SK-N-SH treated with all-trans-retinoic acid at 6 μM for 48 hours (cell line): ENCODE results near the gene MCM9.

ENCODE experiments used
- ATAC-seq: fragments of 200-7000 bp; cut with Tn5 transposase; 3 replicates; pipeline ENCODE4 v1.9.1; 2020; ENCODE audit warnings: mild to moderate bottlenecking, moderate library complexity
- ARNTL ChIP-seq: fragments of 450-650 bp; formaldehyde crosslinking; IDR thresholded peaks from 2 replicates; pipeline ENCODE4 v1.5.0; 2020; ENCODE audit warnings: low read depth, mild to moderate bottlenecking, moderate library complexity, borderline replicate concordance
- BACH2 ChIP-seq: fragments of 250-450 bp; sonication (Bioruptor Pico); IDR thresholded peaks from 2 replicates; pipeline ENCODE4 v1.9.0; 2021; ENCODE audit warnings: mild to moderate bottlenecking, borderline replicate concordance
- CSDC2 ChIP-seq: fragments of 250-450 bp; sonication (Bioruptor Pico); IDR thresholded peaks from 2 replicates; pipeline ENCODE4 v1.5.0; 2020; ENCODE audit warnings: mild to moderate bottlenecking, moderate library complexity
- ESRRG ChIP-seq: fragments of 250-450 bp; sonication (Bioruptor Pico); IDR thresholded peaks from 2 replicates; pipeline ENCODE4 v1.6.1; 2021; ENCODE audit warnings: mild to moderate bottlenecking
- GLIS3 ChIP-seq: fragments of 250-450 bp; sonication (Bioruptor Pico); IDR thresholded peaks from 2 replicates; pipeline ENCODE4 v1.5.0; 2020; ENCODE audit warnings: mild to moderate bottlenecking, moderate library complexity
- ISL1 ChIP-seq: fragments of 250-450 bp; sonication (Bioruptor Pico); IDR thresholded peaks from 2 replicates; pipeline ENCODE4 v2.1.2; 2022; ENCODE audit warnings: mild to moderate bottlenecking, moderate library complexity
- OSR1 ChIP-seq: fragments of 250-450 bp; sonication (Bioruptor Pico); IDR thresholded peaks from 2 replicates; pipeline ENCODE4 v1.8.0; 2022; ENCODE audit warnings: moderate library complexity, mild to moderate bottlenecking, inconsistent platforms
- POU6F1 ChIP-seq: fragments of 250-450 bp; sonication (Bioruptor Pico); IDR thresholded peaks from 2 replicates; pipeline ENCODE4 v1.8.0; 2021; ENCODE audit warnings: low read depth, mild to moderate bottlenecking, moderate library complexity, borderline replicate concordance
- PPARA ChIP-seq: fragments of 250-450 bp; sonication (Bioruptor Pico); IDR thresholded peaks from 2 replicates; pipeline ENCODE4 v1.5.0; 2020; ENCODE audit warnings: mild to moderate bottlenecking, borderline replicate concordance
- RARB ChIP-seq: fragments of 250-450 bp; sonication (Bioruptor Pico); IDR thresholded peaks from 2 replicates; pipeline ENCODE4 v1.8.0; 2021; ENCODE audit warnings: mild to moderate bottlenecking, moderate library complexity
- SNAI2 ChIP-seq: fragments of 250-450 bp; sonication (Bioruptor Pico); IDR thresholded peaks from 2 replicates; pipeline ENCODE4 v1.5.0; 2020; ENCODE audit warnings: mild to moderate bottlenecking, moderate library complexity
- TOX ChIP-seq: fragments of 250-450 bp; sonication (Bioruptor Pico); IDR thresholded peaks from 2 replicates; pipeline ENCODE4 v1.8.0; 2021; ENCODE audit warnings: mild to moderate bottlenecking, moderate library complexity, borderline replicate concordance
- TSHZ2 ChIP-seq: fragments of 250-450 bp; sonication (Bioruptor Pico); IDR thresholded peaks from 2 replicates; pipeline ENCODE4 v1.5.0; 2020; ENCODE audit warnings: mild to moderate bottlenecking, moderate library complexity
- ZC3H10 ChIP-seq: fragments of 250-450 bp; sonication (Bioruptor Pico); IDR thresholded peaks from 2 replicates; pipeline ENCODE4 v1.5.1; 2021; ENCODE audit warnings: mild to moderate bottlenecking, moderate library complexity
- ZFP3 ChIP-seq: fragments of 250-450 bp; sonication (Bioruptor Pico); IDR thresholded peaks from 2 replicates; pipeline ENCODE4 v1.5.0; 2020; ENCODE audit warnings: mild to moderate bottlenecking, moderate library complexity
- ZFP30 ChIP-seq: fragments of 450-650 bp; formaldehyde crosslinking; IDR thresholded peaks from 2 replicates; pipeline ENCODE4 v1.5.0; 2022; ENCODE audit warnings: mild to moderate bottlenecking, moderate library complexity
- ZNF565 ChIP-seq: fragments of 450-650 bp; formaldehyde crosslinking; conservative IDR thresholded peaks from 2 replicates; pipeline ENCODE4 v1.5.0; 2020; ENCODE audit warnings: low read depth, mild to moderate bottlenecking, moderate library complexity
- ZNF8 ChIP-seq: fragments of 450-650 bp; formaldehyde crosslinking; IDR thresholded peaks from 2 replicates; pipeline ENCODE4 v1.5.0; 2020; ENCODE audit warnings: mild to moderate bottlenecking, moderate library complexity
- TF ChIP-seq, protein P1 (sequence below): fragments of 250-450 bp; sonication (Bioruptor Pico); IDR thresholded peaks from 2 replicates; pipeline ENCODE4 v1.5.1; 2020; ENCODE audit warnings: low read depth, mild to moderate bottlenecking, moderate library complexity
- TF ChIP-seq, protein P2 (sequence below): fragments of 250-450 bp; sonication (Bioruptor Pico); IDR thresholded peaks from 2 replicates; pipeline ENCODE4 v1.5.1; 2021; ENCODE audit warnings: mild to moderate bottlenecking, moderate library complexity
- TF ChIP-seq, protein P3 (sequence below): fragments of 250-450 bp; sonication (Bioruptor Pico); IDR thresholded peaks from 2 replicates; pipeline ENCODE4 v1.8.0; 2020; ENCODE audit warnings: mild to moderate bottlenecking, moderate library complexity, borderline replicate concordance

The MCM9 gene

GRCh38 chr6:118984342-118984741, 49.4 kb upstream of the MCM9 start (continued):
- no peak for TF ChIP-seq BACH2 (CRISPR knock-in tag)

DNA sequence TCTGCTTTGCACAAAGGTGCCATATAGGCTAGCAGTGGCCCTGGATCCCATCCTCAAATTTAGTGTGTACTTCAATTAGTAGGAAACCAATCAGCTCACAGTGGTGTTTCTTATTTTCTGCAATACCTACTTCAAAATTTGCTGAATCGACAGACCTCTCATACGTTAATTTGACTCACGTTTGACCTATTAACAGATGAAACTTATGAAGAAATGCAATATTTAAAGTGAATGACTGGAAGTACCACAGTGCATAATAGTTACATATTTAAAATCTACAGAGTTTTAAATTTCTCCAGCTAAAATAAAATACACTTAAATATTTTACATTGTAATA, 47.6 kb upstream of the MCM9 start:
- no peak for ATAC-seq
- TF ChIP-seq, protein P1, sequence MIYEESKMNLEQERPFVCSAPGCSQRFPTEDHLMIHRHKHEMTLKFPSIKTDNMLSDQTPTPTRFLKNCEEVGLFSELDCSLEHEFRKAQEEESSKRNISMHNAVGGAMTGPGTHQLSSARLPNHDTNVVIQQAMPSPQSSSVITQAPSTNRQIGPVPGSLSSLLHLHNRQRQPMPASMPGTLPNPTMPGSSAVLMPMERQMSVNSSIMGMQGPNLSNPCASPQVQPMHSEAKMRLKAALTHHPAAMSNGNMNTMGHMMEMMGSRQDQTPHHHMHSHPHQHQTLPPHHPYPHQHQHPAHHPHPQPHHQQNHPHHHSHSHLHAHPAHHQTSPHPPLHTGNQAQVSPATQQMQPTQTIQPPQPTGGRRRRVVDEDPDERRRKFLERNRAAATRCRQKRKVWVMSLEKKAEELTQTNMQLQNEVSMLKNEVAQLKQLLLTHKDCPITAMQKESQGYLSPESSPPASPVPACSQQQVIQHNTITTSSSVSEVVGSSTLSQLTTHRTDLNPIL (CRISPR knock-in tag): no peak
- TF ChIP-seq ZC3H10 (no peak), TSHZ2 (no peak), ARNTL (no peak), GLIS3 (CRISPR knock-in tag) (no peak), ESRRG (CRISPR knock-in tag) (no peak), ZNF8 (no peak), POU6F1 (no peak), ZFP3 (no peak), ISL1 (CRISPR knock-in tag) (no peak), RARB (CRISPR knock-in tag) (no peak), SNAI2 (CRISPR knock-in tag) (no peak)
- TF ChIP-seq, protein P2, sequence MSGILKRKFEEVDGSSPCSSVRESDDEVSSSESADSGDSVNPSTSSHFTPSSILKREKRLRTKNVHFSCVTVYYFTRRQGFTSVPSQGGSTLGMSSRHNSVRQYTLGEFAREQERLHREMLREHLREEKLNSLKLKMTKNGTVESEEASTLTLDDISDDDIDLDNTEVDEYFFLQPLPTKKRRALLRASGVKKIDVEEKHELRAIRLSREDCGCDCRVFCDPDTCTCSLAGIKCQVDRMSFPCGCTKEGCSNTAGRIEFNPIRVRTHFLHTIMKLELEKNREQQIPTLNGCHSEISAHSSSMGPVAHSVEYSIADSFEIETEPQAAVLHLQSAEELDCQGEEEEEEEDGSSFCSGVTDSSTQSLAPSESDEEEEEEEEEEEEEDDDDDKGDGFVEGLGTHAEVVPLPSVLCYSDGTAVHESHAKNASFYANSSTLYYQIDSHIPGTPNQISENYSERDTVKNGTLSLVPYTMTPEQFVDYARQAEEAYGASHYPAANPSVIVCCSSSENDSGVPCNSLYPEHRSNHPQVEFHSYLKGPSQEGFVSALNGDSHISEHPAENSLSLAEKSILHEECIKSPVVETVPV: no peak
- TF ChIP-seq, protein P3, sequence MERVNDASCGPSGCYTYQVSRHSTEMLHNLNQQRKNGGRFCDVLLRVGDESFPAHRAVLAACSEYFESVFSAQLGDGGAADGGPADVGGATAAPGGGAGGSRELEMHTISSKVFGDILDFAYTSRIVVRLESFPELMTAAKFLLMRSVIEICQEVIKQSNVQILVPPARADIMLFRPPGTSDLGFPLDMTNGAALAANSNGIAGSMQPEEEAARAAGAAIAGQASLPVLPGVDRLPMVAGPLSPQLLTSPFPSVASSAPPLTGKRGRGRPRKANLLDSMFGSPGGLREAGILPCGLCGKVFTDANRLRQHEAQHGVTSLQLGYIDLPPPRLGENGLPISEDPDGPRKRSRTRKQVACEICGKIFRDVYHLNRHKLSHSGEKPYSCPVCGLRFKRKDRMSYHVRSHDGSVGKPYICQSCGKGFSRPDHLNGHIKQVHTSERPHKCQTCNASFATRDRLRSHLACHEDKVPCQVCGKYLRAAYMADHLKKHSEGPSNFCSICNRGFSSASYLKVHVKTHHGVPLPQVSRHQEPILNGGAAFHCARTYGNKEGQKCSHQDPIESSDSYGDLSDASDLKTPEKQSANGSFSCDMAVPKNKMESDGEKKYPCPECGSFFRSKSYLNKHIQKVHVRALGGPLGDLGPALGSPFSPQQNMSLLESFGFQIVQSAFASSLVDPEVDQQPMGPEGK: no peak

GRCh38 chr6:118981884-118982574, 47.1 kb upstream of the MCM9 start:
- TF ChIP-seq PPARA (no peak), ARNTL (no peak), GLIS3 (CRISPR knock-in tag) (no peak), TOX (CRISPR knock-in tag) (no peak), OSR1 (CRISPR knock-in tag) (no peak)
- ATAC-seq: no peak

DNA sequence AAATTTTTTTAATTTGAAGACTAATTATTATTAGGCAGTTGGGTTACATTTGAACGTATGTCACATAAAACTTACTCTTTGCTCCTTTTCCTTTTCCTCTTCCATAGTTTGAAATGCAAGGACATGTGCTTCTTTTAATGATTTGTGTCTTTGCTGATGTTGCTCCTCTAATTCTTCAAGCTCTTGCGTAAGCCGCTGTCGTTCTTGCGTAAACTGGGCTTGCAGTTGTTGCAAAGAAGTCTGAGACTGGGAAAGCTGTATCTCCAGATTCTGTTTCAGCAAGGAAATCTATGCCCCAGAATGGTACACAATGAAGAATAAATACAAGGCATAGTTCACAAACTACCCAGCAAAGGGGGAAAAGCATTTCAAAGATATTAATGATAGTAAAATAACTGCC, 45.1 kb upstream of the MCM9 start:
- ATAC-seq: no peak

More for the DNA sequence above, 45.1 kb upstream of the MCM9 start:
- TF ChIP-seq CSDC2 (CRISPR knock-in tag): no peak
- TF ChIP-seq GLIS3 (CRISPR knock-in tag): no peak
- TF ChIP-seq, protein P2: no peak
- no peak for TF ChIP-seq ZFP3
- no peak for TF ChIP-seq ZNF565
- TF ChIP-seq ZFP30 (CRISPR knock-in tag): no peak
